Smooth muscle cell (in vitro differentiated cells): Measurements from ENCODE around the gene CTNNA2. TPM values are rescaled to one million over a fixed set of nuclear protein-coding genes. Genes with fewer than 3 reads are reported as not detected.

ENCODE experiments used
- DNase-seq: peaks from one replicate; lab custom pipeline; 2025; ENCODE audit not compliant: unreplicated experiment; lab: John Stamatoyannopoulos, UW
- H2AFZ ChIP-seq: fragments of 200-600 bp; sonication (generic); 2 replicates; pipeline ENCODE4 v1.6.0; 2016; ENCODE audit warnings: antibody characterized with exemption, low read depth, mild to moderate bottlenecking
- H3F3A ChIP-seq: fragments of 200-600 bp; sonication (generic); 2 replicates; pipeline ENCODE4 v1.6.0; 2017; ENCODE audit warnings: antibody characterized with exemption, low read depth
- H3K27ac ChIP-seq: fragments of 200-600 bp; sonication (generic); 2 replicates; pipeline ENCODE4 v1.5.1; 2016; ENCODE audit warnings: low read depth, mild to moderate bottlenecking
- H3K27me3 ChIP-seq: fragments of 200-600 bp; sonication (generic); 2 replicates; pipeline ENCODE4 v1.6.1; 2016; ENCODE audit warnings: low read depth, mild to moderate bottlenecking
- H3K36me3 ChIP-seq: fragments of 200-600 bp; sonication (generic); 2 replicates; pipeline ENCODE4 v1.5.1; 2016; ENCODE audit warnings: low read depth
- H3K4me1 ChIP-seq: fragments of 200-600 bp; sonication (generic); 2 replicates; pipeline ENCODE4 v1.5.1; 2016; ENCODE audit warnings: low read depth
- H3K4me2 ChIP-seq: fragments of 200-600 bp; sonication (generic); 2 replicates; pipeline ENCODE4 v1.6.0; 2016; ENCODE audit warnings: mild to moderate bottlenecking
- H3K4me3 ChIP-seq: fragments of 200-600 bp; sonication (generic); 2 replicates; pipeline ENCODE4 v1.5.1; 2016; ENCODE audit warnings: mild to moderate bottlenecking
- H3K79me2 ChIP-seq: fragments of 200-600 bp; sonication (generic); 2 replicates; pipeline ENCODE4 v1.6.0; 2016; ENCODE audit warnings: low read depth, mild to moderate bottlenecking
- H3K9ac ChIP-seq: fragments of 200-600 bp; sonication (generic); 2 replicates; pipeline ENCODE4 v1.6.0; 2016; ENCODE audit warnings: low read depth
- H3K9me3 ChIP-seq: fragments of 200-600 bp; sonication (generic); replicated peaks from 2 replicates; pipeline ENCODE4 v1.5.1; 2016; ENCODE audit warnings: low read depth
- H4K20me1 ChIP-seq: fragments of 200-600 bp; sonication (generic); 2 replicates; pipeline ENCODE4 v1.6.0; 2016; ENCODE audit warnings: low read depth
- WGBS: methylation state at CpG from one replicate; pipeline ENCODE4 v1.1.7; 2016; ENCODE audit warnings: low lambda C conversion rate; 5-methylcytosine and 5-hydroxymethylcytosine counted together
- polyA plus RNA-seq: library from polyadenylated mRNA; unstranded; fragments of >200 nt; fragmentation: Nextera tagmentation; extraction: Ambion mirVana; gene quantifications from 2 replicates; pipeline ENCODE4 v1.2.1, GENCODE V29; 2016
- total RNA-seq: library from RNA; depleted of rRNA; stranded (reverse); fragments of >200 nt; gene quantifications from 2 replicates; pipeline ENCODE4 v1.2.3, GENCODE V29; 2014
- TF ChIP-seq, protein P1 (sequence below): fragments of 200-600 bp; sonication (generic); IDR thresholded peaks from 2 replicates; pipeline ENCODE4 v1.5.1; 2017; ENCODE audit warnings: borderline replicate concordance, mild to moderate bottlenecking, antibody characterized with exemption; ENCODE audit not compliant: insufficient read depth, poor library complexity, severe bottlenecking

The CTNNA2 gene
- total and polyA plus RNA-seq, 2 experiments from 2014 or later = not detected

DNA sequence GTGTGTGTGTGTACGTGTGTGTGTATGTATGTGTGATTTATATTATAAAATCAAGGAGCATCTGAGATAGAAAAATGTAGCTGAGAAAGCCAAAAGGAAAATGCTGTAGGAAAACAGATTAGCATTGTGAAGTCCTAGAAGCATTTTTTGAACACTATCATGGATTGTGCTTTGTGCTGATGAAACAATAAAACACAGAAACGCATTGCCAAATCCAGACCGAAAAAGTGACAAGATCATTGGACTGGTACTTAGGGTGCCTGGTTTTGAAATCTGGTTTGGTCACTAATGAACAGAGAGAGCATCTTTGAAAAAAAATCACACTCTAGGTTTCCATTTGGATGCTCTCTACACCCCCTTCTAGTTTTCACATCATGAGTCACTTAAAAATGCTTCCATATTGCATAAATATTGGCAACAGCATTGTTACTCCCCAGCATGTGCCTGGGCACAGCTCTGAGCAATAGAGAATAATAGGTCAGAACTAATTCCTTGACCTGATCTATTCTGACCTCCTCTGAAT is 1006.3 kb downstream of the CTNNA2 start:
- Histone ChIP-seq H3F3A (no peaks in the 10 kb centered on the region), H3K4me2 (no peak overlapping the region), H3K36me3 (no peaks in the 10 kb centered on the region), H3K9ac (no peak overlapping the region), H3K4me3 (no peak overlapping the region), H3K79me2 (no peaks in the 10 kb centered on the region), H3K27ac (no peak overlapping the region), H4K20me1 (no peaks in the 10 kb centered on the region), H2AFZ (no peak overlapping the region), H3K9me3 (no peaks in the 10 kb centered on the region), H3K27me3 (peaks cover 5% of the 10 kb centered on the region), H3K4me1 (no peaks in the 10 kb centered on the region)
- DNase-seq = no peak
- TF ChIP-seq, protein P1, sequence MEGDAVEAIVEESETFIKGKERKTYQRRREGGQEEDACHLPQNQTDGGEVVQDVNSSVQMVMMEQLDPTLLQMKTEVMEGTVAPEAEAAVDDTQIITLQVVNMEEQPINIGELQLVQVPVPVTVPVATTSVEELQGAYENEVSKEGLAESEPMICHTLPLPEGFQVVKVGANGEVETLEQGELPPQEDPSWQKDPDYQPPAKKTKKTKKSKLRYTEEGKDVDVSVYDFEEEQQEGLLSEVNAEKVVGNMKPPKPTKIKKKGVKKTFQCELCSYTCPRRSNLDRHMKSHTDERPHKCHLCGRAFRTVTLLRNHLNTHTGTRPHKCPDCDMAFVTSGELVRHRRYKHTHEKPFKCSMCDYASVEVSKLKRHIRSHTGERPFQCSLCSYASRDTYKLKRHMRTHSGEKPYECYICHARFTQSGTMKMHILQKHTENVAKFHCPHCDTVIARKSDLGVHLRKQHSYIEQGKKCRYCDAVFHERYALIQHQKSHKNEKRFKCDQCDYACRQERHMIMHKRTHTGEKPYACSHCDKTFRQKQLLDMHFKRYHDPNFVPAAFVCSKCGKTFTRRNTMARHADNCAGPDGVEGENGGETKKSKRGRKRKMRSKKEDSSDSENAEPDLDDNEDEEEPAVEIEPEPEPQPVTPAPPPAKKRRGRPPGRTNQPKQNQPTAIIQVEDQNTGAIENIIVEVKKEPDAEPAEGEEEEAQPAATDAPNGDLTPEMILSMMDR = no peak
- 88% methylated on average over 3 of the region's 3 CpGs for WGBS

DNA sequence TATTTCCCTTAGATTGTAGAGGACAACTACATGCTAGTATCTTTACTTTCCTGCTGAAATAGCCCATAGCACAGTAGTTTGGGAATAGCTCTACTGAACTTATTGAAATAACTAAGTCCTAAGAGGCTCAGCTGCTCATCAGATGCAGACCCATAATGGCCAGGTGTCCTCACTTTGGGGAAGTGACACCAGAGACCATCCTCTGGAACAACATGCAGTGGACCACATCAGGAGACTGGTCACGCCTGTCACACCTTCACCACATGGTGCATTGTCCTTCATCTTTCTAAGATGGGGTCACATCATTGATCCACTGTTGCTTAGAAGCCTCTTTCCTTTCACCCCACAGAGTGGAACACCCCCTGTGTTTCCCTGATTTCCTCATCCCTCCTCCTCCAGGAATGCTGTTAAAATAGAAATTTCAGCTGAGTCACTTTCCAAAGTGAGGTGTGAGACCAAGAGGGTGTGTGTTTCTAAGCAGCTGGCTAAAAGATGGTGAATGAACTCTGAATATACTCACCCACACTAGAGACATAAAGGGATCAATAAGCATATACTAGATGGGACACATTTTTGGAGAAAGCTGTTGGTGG is 1006.9 kb downstream of the CTNNA2 start:
- H3K9ac ChIP-seq = no peak overlapping the region
- no peaks in the 10 kb centered on the region for H3K79me2 ChIP-seq
- no peaks in the 10 kb centered on the region for H3K9me3 ChIP-seq
- WGBS = 93% methylated on average over 1 of the region's 1 CpG
- no peak overlapping the region for H3K27ac ChIP-seq
- DNase-seq = no peak
- no peak overlapping the region for H3K4me3 ChIP-seq
- H3F3A ChIP-seq = no peaks in the 10 kb centered on the region
- H4K20me1 ChIP-seq = no peaks in the 10 kb centered on the region
- TF ChIP-seq, protein P1 = no peak
- H2AFZ ChIP-seq = no peak overlapping the region
- H3K4me1 ChIP-seq = no peaks in the 10 kb centered on the region
- peaks cover 3% of the 10 kb centered on the region for H3K27me3 ChIP-seq
- no peaks in the 10 kb centered on the region for H3K36me3 ChIP-seq
- H3K4me2 ChIP-seq = no peak overlapping the region

DNA sequence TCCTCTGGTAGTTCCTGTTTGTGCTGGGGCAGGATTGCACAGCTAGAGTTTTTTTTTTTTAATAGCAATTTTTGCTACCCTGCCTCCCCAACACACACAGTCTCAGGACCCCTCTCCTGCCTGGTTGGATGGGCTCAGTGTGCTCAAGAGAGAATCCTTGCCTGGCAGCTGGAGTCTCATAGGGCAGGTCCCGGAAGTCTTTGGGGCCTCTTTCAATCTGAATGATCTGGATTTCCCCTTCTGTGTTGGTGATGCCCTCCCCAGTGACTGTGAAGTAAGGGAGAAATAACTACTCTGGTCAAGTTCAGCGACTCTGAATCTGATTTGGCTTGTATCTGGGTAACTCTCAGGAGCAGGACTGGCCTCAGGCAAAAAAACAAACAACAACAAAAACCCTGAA is 1012.3 kb downstream of the CTNNA2 start:
- WGBS = 70% methylated on average over 2 of the region's 2 CpGs
- Histone ChIP-seq H3K4me1 (no peaks in the 10 kb centered on the region), H3K27ac (no peak overlapping the region), H2AFZ (no peak overlapping the region), H3K9me3 (no peaks in the 10 kb centered on the region), H3K36me3 (no peaks in the 10 kb centered on the region), H3K79me2 (no peaks in the 10 kb centered on the region), H4K20me1 (no peaks in the 10 kb centered on the region), H3K4me2 (no peak overlapping the region), H3K9ac (no peak overlapping the region), H3F3A (no peaks in the 10 kb centered on the region), H3K27me3 (no peaks in the 10 kb centered on the region), H3K4me3 (no peak overlapping the region)
- DNase-seq = no peak
- TF ChIP-seq, protein P1 = no peak

DNA sequence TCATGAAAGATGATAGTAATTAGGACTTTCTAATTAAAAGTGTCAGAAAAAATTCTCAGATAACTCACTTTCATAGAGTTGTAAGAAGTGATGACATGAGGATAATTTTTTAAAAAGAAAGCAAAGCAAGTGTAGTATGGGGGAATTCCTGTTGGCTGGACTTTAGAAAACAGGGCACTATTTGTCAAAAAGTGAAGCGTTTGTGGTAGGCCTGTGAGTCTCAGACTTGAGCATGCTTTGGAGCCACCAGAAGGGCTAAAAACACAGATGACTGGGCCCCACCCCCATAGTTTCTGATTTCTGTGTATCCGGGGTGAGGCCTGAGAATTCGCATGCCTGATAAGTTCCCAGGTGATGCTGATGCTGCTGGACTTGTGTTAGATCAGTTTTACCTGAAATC is 1014.3 kb downstream of the CTNNA2 start:
- Histone ChIP-seq H3K79me2 (no peaks in the 10 kb centered on the region), H3K9ac (no peak overlapping the region), H3K9me3 (no peaks in the 10 kb centered on the region), H4K20me1 (no peaks in the 10 kb centered on the region), H3K4me1 (no peaks in the 10 kb centered on the region), H3K4me3 (no peak overlapping the region), H3K36me3 (no peaks in the 10 kb centered on the region), H2AFZ (no peak overlapping the region), H3F3A (no peaks in the 10 kb centered on the region), H3K27ac (no peak overlapping the region), H3K27me3 (no peaks in the 10 kb centered on the region), H3K4me2 (no peak overlapping the region)
- TF ChIP-seq, protein P1 = no peak
- 84% methylated on average over 3 of the region's 3 CpGs for WGBS
- no peak for DNase-seq
